ENCODE measurements around the gene SALL3.

SALL3 gene

GRCh38 chr18:78972385-78972918, 7.2 kb upstream of the SALL3 start:
- TF ChIP-seq POU6F1 (CRISPR knock-in tag; IDR thresholded peaks at IDR 0.05; ENCODE audit: borderline replicate concordance, low read depth), result no peak
- TF ChIP-seq ZNF70 (CRISPR knock-in tag; IDR thresholded peaks at IDR 0.05), result no peak
- TF ChIP-seq ZFP3 (CRISPR knock-in tag; IDR thresholded peaks at IDR 0.05), result no peak
- TF ChIP-seq ZC3H10 (CRISPR knock-in tag; IDR thresholded peaks at IDR 0.05), result no peak
- no peak for TF ChIP-seq ARNTL (CRISPR knock-in tag; IDR thresholded peaks at IDR 0.05; ENCODE audit: borderline replicate concordance, low read depth)
- no peak for TF ChIP-seq TCF4 (CRISPR knock-in tag; IDR thresholded peaks at IDR 0.05; ENCODE audit: borderline replicate concordance)
- TF ChIP-seq GLIS3 (CRISPR knock-in tag; IDR thresholded peaks at IDR 0.05), result no peak
- TF ChIP-seq CREB5 (CRISPR knock-in tag; IDR thresholded peaks at IDR 0.05; ENCODE audit: low read depth), result no peak
- TF ChIP-seq OSR1 (CRISPR knock-in tag; IDR thresholded peaks at IDR 0.05), result no peak
- no peak for TF ChIP-seq ESRRG (CRISPR knock-in tag; IDR thresholded peaks at IDR 0.05)
- TF ChIP-seq RARB (CRISPR knock-in tag; IDR thresholded peaks at IDR 0.05), result no peak
- TF ChIP-seq ISL1 (CRISPR knock-in tag; IDR thresholded peaks at IDR 0.05), result no peak
- TF ChIP-seq ZFP30 (CRISPR knock-in tag; IDR thresholded peaks at IDR 0.05), result no peak
- TF ChIP-seq PATZ1 (CRISPR knock-in tag; IDR thresholded peaks at IDR 0.05; ENCODE audit: borderline replicate concordance), result no peak
- no peak for TF ChIP-seq ZNF565 (CRISPR knock-in tag; conservative IDR thresholded peaks at IDR 0.05; ENCODE audit: low read depth)
- TF ChIP-seq CSDC2 (CRISPR knock-in tag; IDR thresholded peaks at IDR 0.05), result no peak
- TF ChIP-seq CSRNP3 (CRISPR knock-in tag; IDR thresholded peaks at IDR 0.05), result no peak
- TF ChIP-seq PPARA (CRISPR knock-in tag; IDR thresholded peaks at IDR 0.05; ENCODE audit: borderline replicate concordance), result no peak
- ATAC-seq, result no peak

- no peak for TF ChIP-seq SNAI2 (CRISPR knock-in tag; IDR thresholded peaks at IDR 0.05)
- no peak for TF ChIP-seq BACH2 (CRISPR knock-in tag; IDR thresholded peaks at IDR 0.05; ENCODE audit: borderline replicate concordance)
- no peak for TF ChIP-seq PPARA (CRISPR knock-in tag; IDR thresholded peaks at IDR 0.05; ENCODE audit: borderline replicate concordance)
- no peak for ATAC-seq
Observed at GRCh38 chr18:78972930-78973331, 6.7 kb upstream of the SALL3 start.

- TF ChIP-seq TCF4 (CRISPR knock-in tag; IDR thresholded peaks at IDR 0.05; ENCODE audit: borderline replicate concordance), result no peak
- no peak for TF ChIP-seq ARNTL (CRISPR knock-in tag; IDR thresholded peaks at IDR 0.05; ENCODE audit: borderline replicate concordance, low read depth)
- TF ChIP-seq ZFP3 (CRISPR knock-in tag; IDR thresholded peaks at IDR 0.05), result no peak
- no peak for TF ChIP-seq POU6F1 (CRISPR knock-in tag; IDR thresholded peaks at IDR 0.05; ENCODE audit: borderline replicate concordance, low read depth)
- TF ChIP-seq ZNF70 (CRISPR knock-in tag; IDR thresholded peaks at IDR 0.05), result no peak
- no peak for TF ChIP-seq CREB5 (CRISPR knock-in tag; IDR thresholded peaks at IDR 0.05; ENCODE audit: low read depth)
- no peak for TF ChIP-seq GLIS3 (CRISPR knock-in tag; IDR thresholded peaks at IDR 0.05)
- no peak for TF ChIP-seq TOX (CRISPR knock-in tag; IDR thresholded peaks at IDR 0.05; ENCODE audit: borderline replicate concordance)
- no peak for TF ChIP-seq SNAI2 (CRISPR knock-in tag; IDR thresholded peaks at IDR 0.05)
- no peak for TF ChIP-seq PATZ1 (CRISPR knock-in tag; IDR thresholded peaks at IDR 0.05; ENCODE audit: borderline replicate concordance)
- TF ChIP-seq ISL1 (CRISPR knock-in tag; IDR thresholded peaks at IDR 0.05), result no peak
- no peak for TF ChIP-seq OSR1 (CRISPR knock-in tag; IDR thresholded peaks at IDR 0.05)
- ATAC-seq, result no peak
Observed at GRCh38 chr18:78973357-78974083, 6.1 kb upstream of the SALL3 start.
